Measurements from ENCODE around the gene UTS2B. TPM values are rescaled to one million over a fixed set of nuclear protein-coding genes. Genes with fewer than 3 reads are reported as not detected.

The UTS2B gene
- polyA plus RNA-seq, 1 of the 3 experiments (the other 2 are of a cell fraction) = 0.03 TPM

DNA sequence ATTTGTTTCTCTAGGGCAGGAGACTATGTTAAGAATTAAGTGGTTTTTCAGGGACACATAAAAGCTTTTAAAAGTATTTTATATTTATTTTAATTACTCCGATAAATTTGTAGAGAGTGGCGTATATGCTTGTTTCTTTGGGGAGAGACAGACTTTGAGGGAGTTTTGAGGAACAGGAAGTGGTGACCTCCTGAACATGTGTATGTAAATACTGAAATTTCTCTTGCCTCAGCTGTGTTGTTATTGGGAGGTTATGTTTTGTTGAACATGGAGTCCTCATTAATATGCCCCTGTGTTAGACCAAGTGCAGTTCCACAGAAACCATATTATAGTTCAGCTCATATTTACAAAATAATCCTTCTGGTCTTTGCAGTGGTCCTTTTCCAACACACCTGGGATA, 41.8 kb upstream of the UTS2B start:
- TF ChIP-seq GABPA (IDR thresholded peaks at IDR 0.05; ENCODE audit: low read depth) (no peak), SMC3 (IDR thresholded peaks at IDR 0.05; ENCODE audit: low read depth, low read length) (no peak), JUND (IDR thresholded peaks at IDR 0.05) (no peak), GATA2 (CRISPR knock-in tag; IDR thresholded peaks at IDR 0.05) (no peak), FOXJ3 (CRISPR knock-in tag; IDR thresholded peaks at IDR 0.05) (no peak), NRF1 (IDR thresholded peaks at IDR 0.05; ENCODE audit: low read depth, low read length) (no peak), EP300 (IDR thresholded peaks at IDR 0.05; ENCODE audit: borderline replicate concordance in 1 of 2, low read depth in 1 of 2, low read length in 1 of 2) (no peak), NFIC (IDR thresholded peaks at IDR 0.05; ENCODE audit: borderline replicate concordance) (no peak), TCF12 (IDR thresholded peaks at IDR 0.05) (no peak), PBX3 (IDR thresholded peaks at IDR 0.05) (no peak), POLR2AphosphoS5 (IDR thresholded peaks at IDR 0.05; ENCODE audit: low read depth, low read length) (no peak), MAX (IDR thresholded peaks at IDR 0.05; ENCODE audit: low read depth) (no peak), TEAD4 (IDR thresholded peaks at IDR 0.05; ENCODE audit: borderline replicate concordance, insufficient read depth) (no peak), RCOR1 (IDR thresholded peaks at IDR 0.05; ENCODE audit: low read length) (no peak), RFX5 (IDR thresholded peaks at IDR 0.05; ENCODE audit: low read length) (no peak)
- TF ChIP-seq, protein P1, sequence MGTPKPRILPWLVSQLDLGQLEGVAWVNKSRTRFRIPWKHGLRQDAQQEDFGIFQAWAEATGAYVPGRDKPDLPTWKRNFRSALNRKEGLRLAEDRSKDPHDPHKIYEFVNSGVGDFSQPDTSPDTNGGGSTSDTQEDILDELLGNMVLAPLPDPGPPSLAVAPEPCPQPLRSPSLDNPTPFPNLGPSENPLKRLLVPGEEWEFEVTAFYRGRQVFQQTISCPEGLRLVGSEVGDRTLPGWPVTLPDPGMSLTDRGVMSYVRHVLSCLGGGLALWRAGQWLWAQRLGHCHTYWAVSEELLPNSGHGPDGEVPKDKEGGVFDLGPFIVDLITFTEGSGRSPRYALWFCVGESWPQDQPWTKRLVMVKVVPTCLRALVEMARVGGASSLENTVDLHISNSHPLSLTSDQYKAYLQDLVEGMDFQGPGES (IDR thresholded peaks at IDR 0.05; ENCODE audit: low read depth, low read length) = no peak
- TF ChIP-seq, protein P2, sequence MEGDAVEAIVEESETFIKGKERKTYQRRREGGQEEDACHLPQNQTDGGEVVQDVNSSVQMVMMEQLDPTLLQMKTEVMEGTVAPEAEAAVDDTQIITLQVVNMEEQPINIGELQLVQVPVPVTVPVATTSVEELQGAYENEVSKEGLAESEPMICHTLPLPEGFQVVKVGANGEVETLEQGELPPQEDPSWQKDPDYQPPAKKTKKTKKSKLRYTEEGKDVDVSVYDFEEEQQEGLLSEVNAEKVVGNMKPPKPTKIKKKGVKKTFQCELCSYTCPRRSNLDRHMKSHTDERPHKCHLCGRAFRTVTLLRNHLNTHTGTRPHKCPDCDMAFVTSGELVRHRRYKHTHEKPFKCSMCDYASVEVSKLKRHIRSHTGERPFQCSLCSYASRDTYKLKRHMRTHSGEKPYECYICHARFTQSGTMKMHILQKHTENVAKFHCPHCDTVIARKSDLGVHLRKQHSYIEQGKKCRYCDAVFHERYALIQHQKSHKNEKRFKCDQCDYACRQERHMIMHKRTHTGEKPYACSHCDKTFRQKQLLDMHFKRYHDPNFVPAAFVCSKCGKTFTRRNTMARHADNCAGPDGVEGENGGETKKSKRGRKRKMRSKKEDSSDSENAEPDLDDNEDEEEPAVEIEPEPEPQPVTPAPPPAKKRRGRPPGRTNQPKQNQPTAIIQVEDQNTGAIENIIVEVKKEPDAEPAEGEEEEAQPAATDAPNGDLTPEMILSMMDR (IDR thresholded peaks at IDR 0.05) = no peak
- TF ChIP-seq, protein P3, sequence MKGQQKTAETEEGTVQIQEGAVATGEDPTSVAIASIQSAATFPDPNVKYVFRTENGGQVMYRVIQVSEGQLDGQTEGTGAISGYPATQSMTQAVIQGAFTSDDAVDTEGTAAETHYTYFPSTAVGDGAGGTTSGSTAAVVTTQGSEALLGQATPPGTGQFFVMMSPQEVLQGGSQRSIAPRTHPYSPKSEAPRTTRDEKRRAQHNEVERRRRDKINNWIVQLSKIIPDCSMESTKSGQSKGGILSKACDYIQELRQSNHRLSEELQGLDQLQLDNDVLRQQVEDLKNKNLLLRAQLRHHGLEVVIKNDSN (IDR thresholded peaks at IDR 0.05; ENCODE audit: borderline replicate concordance, low read depth) = no peak
- H2AFZ ChIP-seq (ENCODE audit: low read depth) = no peak overlapping the region
- no peaks in the 10 kb centered on the region for H3K9me3 ChIP-seq
- peaks cover 8% of the 10 kb centered on the region for H3F3A ChIP-seq (replicated peaks; ENCODE audit: insufficient read depth)
- ChIA-PET POLR2A (no interaction called here), CTCF (no interaction called here)
- no peak overlapping the region for H3K4me2 ChIP-seq
- no peaks in the 10 kb centered on the region; the same call in 1 of the 2 replicates for H3K79me2 ChIP-seq (ENCODE audit: insufficient read depth)
- no peaks in the 10 kb centered on the region for H3K9me2 ChIP-seq
- peaks cover 3 to 11% of the 10 kb centered on the region in 2 experiments; a peak in 2 of 4 replicates for H3K4me1 ChIP-seq (ENCODE audit: control insufficient read depth in 1 of 2, insufficient read depth in 2 of 2, low read depth in 1 of 2, low read length in 1 of 2)
- H3K9ac ChIP-seq = no peak overlapping the region
- H3K27me3 ChIP-seq (ENCODE audit: insufficient read depth) = no peaks in the 10 kb centered on the region
- no peak overlapping the region for H3K27ac ChIP-seq (ENCODE audit: low read depth in 2 of 2, low read length in 1 of 2)
- H3K4me3 ChIP-seq (ENCODE audit: low read depth in 2 of 2, low read length in 1 of 2) = no peak overlapping the region
- no peaks in the 10 kb centered on the region for H4K20me1 ChIP-seq (ENCODE audit: insufficient read depth)
- WGBS (ENCODE audit: low lambda C conversion rate) = 97% methylated on average over 2 of the region's 2 CpGs
- peaks cover 45 to 60% of the 10 kb centered on the region in 2 experiments for H3K36me3 ChIP-seq (replicated peaks in 1 of 2; ENCODE audit: control insufficient read depth in 1 of 2, insufficient read depth in 2 of 2, low read length in 1 of 2)
- no peak for DNase-seq
